Choroid plexus epithelial cell (primary cell): Measurements from ENCODE around the gene DET1.
"Not testable (repeated sequence)": the region's sequence is repeated elsewhere in the genome, so short reads cannot be mapped to it uniquely, and the experiment has no call there.

Experiments
- DNase-seq: peaks from one replicate; pipeline ENCODE4 v3.0.0-alpha.2; 2010; ENCODE audit warnings: low read depth
- H3K4me3 ChIP-seq: 2 replicates; pipeline ENCODE4 v1.5.1; 2011; ENCODE audit warnings: low read depth, mild to moderate bottlenecking, control low read depth, low read length, moderate library complexity
- CTCF ChIP-seq: conservative IDR thresholded peaks from 2 replicates; pipeline ENCODE4 v1.5.1; 2011; ENCODE audit warnings: low read depth, mild to moderate bottlenecking, control low read depth, inconsistent platforms, low read length, moderate library complexity

Gene DET1

GRCh38 chr15:88480981-88481380, 65.5 kb downstream of the DET1 start:
- H3K4me3 ChIP-seq: no peak overlapping the region
- TF ChIP-seq CTCF: no peak
- DNase-seq: no peak

- H3K4me3 ChIP-seq: no peak overlapping the region
- no peak for DNase-seq
- TF ChIP-seq CTCF: peak; percentile 26
Measured at GRCh38 chr15:88479169-88479568, 67.3 kb downstream of the DET1 start.

DNA sequence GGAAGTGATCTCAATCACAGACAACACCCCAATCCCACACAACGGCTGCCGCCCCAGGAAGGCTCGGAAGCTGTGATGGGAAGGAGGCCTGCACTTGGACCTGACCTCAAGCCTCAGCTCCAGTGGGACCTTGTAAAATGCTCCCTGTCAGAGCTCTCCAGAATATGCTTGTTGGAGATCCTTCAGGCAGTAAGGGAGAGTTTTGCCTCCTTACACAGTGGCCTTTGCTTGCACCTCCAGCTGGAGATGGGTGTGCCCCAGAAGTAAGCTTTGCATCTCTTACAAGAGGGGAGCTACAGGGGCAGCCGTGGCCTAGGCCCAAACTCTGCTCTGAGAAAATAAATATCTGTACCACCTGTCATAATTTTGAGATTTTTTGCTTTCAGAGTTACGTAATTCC, 68.6 kb downstream of the DET1 start:
- no peak overlapping the region for H3K4me3 ChIP-seq
- no peak for DNase-seq
- TF ChIP-seq CTCF: no peak

- no peak for DNase-seq
- H3K4me3 ChIP-seq: no peak overlapping the region
- TF ChIP-seq CTCF: no peak
Measured at GRCh38 chr15:88477126-88477525, 69.4 kb downstream of the DET1 start.

GRCh38 chr15:88476635-88477060, 69.8 kb downstream of the DET1 start:
- TF ChIP-seq CTCF: peak; percentile 70
- H3K4me3 ChIP-seq: no peak overlapping the region
- DNase-seq: peak; percentile 69

DNA sequence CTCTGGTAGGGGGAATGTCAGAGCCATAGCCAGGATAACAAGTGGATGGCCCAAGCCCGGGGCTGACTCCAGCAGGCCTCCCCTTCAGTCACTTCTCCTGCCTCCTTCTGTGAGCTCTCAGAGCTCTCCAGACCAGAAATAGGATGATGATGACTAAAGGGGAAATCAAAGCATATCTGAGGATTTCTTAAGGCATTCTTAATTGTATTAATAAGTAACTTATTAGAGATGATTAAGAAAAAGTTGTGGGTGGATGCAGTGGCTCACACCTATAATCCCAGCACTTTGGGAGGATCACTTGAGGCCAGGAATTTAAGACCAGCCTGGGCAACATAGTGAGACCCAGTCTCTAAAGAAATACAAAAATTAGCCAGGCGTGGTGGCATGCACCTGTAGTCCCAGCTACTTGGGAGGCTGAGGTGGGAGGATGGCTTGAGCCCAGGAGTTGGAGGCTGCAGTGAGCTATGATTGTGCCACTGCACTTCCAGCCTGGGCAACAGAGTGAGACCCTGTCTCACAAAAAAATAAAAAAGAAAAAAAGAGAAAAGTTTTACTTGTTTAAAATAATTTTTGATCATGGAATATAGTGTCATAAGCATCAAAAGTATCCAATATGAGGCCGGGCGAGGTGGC, 72.7 kb downstream of the DET1 start:
- DNase-seq, H3K4me3 ChIP-seq: not testable (repeated sequence)

DNA sequence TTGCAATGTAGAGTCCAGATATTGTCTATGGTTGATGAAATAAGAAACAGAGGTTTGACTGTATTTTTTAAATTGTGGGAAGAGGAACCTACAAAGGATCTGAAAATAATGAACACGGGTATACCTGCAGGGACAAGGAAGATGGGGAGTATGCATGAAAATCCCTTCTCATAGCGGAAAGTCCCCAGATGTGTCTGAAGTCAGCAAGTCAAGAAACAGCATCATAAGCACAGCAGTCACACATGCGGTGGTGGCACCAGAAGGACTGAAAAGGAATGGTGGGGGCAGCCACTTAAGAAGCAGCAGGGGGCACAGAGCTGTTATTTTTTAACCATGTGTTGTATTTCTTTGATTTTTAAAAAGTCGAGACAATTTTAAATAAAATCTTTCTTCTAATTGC, 74.3 kb downstream of the DET1 start:
- no peak for DNase-seq
- TF ChIP-seq CTCF: no peak

More for the DNA sequence above, 74.3 kb downstream of the DET1 start:
- no peak overlapping the region for H3K4me3 ChIP-seq
